ENCODE measurements around the gene UBASH3B.

UBASH3B gene

DNA sequence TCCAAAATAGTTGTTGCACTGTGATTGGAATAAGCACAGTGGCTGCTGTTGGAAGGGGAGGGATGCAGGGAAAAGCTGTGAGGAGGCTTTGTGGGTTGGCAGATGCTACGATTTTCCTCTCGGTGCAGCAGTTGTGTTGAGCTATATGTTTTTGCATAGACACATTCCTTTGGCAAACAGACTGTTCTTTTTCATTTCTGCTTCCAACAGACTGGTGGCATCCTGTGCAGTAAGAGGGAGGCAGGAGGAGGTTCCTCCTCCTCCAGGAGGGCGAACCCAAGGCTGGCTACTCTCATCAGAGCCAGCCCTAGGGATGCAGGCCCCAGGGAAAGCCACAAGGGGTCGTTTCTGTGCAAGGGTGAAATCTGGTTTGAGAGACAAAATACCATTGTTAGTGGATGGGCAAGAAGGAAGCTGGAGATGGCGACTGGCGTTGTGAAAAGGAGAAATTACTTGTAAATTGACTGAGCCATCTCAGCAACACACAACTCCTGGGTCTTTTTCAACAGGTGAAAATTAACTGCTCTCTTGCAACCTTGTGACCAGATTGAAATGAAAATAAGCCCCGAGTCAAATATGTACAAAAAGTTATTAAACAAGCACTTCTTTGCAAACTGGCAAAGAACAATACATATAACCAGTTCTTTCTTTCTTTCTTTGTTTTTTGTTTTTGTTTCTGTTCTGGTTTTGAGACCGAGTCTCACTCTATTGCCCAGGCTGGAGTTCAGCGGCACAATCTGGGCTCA lies 26.5 kb upstream of the UBASH3B start:
- H3K9ac ChIP-seq (ENCODE audit: low read length) = no peak overlapping the region
- no peaks in the 10 kb centered on the region for H3K36me3 ChIP-seq (ENCODE audit: control insufficient read depth, insufficient read depth, low read length)
- no peak overlapping the region for H3K4me3 ChIP-seq (ENCODE audit: low read length)
- no peaks in the 10 kb centered on the region for H3K9me3 ChIP-seq (ENCODE audit: control insufficient read depth, low read length)
- H3K27me3 ChIP-seq (ENCODE audit: control insufficient read depth, insufficient read depth, low read length) = no peaks in the 10 kb centered on the region
- H3K4me1 ChIP-seq (ENCODE audit: control insufficient read depth, insufficient read depth, low read length) = no peaks in the 10 kb centered on the region

DNA sequence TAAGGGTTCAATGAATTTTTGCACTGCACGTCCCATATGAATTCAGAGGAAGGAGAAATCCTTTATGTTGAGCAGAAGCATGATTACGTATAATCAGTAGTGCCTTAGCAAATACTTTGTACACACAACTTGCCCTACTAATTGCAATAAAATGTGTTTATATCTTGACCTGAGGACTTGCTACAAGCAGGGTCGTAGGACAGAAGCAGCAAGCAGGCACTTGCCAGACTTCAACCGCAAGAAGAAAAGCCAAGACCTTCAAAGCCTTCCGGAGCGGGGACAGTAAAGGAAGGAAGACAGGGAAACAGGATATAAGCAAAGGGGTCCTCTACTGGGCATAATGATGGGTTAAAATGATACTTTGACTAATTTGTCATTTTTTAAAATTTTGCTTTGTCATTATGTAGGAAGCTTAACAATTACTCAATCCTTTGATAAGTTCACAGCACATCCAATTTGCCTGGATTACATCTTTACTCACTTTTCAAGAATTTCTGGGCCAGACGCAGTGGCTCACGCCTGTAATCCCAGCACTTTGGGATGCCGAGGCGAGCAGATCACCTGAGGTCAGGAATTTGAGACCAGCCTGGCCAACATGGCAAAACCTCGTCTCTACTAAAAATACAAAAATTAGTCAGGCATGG lies 23.2 kb upstream of the UBASH3B start:
- no peaks in the 10 kb centered on the region for H3K27me3 ChIP-seq (ENCODE audit: control insufficient read depth, insufficient read depth, low read length)
- no peak overlapping the region for H3K9ac ChIP-seq (ENCODE audit: low read length)
- no peaks in the 10 kb centered on the region for H3K4me1 ChIP-seq (ENCODE audit: control insufficient read depth, insufficient read depth, low read length)
- no peaks in the 10 kb centered on the region for H3K9me3 ChIP-seq (ENCODE audit: control insufficient read depth, low read length)
- no peak overlapping the region for H3K4me3 ChIP-seq (ENCODE audit: low read length)
- H3K36me3 ChIP-seq (ENCODE audit: control insufficient read depth, insufficient read depth, low read length) = no peaks in the 10 kb centered on the region

DNA sequence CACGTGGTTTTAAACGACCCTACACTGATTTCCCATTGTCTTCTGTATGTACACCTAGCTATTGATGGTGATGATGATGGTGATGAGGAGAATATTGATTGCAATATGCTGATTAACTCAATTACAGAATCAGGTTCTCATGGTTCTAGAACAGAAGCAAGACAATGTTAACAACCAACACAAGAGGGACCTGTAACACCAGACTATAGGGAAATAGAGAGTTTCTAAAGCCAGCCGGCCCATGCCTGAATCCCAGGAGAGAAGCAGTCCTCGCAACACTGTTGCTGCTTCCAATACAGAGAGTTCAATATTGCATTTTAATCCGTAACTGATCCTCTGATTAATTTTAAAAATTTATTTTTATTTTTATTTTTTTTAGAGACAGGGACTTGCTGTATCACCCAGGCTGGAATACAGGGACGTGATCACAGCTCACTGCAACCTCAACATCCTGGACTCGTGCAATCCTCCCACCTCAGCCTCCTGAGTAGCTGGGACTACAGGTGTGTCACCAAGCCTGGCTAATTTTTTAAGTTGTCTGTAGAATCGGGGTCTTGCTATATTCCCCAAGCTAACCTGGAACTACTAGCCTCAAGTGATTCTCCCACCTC lies 22.2 kb upstream of the UBASH3B start:
- Histone ChIP-seq H3K4me1 (ENCODE audit: control insufficient read depth, insufficient read depth, low read length) (no peaks in the 10 kb centered on the region), H3K9me3 (ENCODE audit: control insufficient read depth, low read length) (no peaks in the 10 kb centered on the region), H3K27me3 (ENCODE audit: control insufficient read depth, insufficient read depth, low read length) (no peaks in the 10 kb centered on the region), H3K9ac (ENCODE audit: low read length) (no peak overlapping the region), H3K36me3 (ENCODE audit: control insufficient read depth, insufficient read depth, low read length) (no peaks in the 10 kb centered on the region), H3K4me3 (ENCODE audit: low read length) (no peak overlapping the region)

- Histone ChIP-seq H3K9me3 (ENCODE audit: control insufficient read depth, low read length) (no peaks in the 10 kb centered on the region), H3K9ac (ENCODE audit: low read length) (no peak overlapping the region), H3K4me3 (ENCODE audit: low read length) (no peak overlapping the region), H3K4me1 (ENCODE audit: control insufficient read depth, insufficient read depth, low read length) (no peaks in the 10 kb centered on the region), H3K36me3 (ENCODE audit: control insufficient read depth, insufficient read depth, low read length) (no peaks in the 10 kb centered on the region), H3K27me3 (ENCODE audit: control insufficient read depth, insufficient read depth, low read length) (no peaks in the 10 kb centered on the region)
These were observed 21.0 kb upstream of the UBASH3B start for GRCh38 chr11:122634501-122634900.

DNA sequence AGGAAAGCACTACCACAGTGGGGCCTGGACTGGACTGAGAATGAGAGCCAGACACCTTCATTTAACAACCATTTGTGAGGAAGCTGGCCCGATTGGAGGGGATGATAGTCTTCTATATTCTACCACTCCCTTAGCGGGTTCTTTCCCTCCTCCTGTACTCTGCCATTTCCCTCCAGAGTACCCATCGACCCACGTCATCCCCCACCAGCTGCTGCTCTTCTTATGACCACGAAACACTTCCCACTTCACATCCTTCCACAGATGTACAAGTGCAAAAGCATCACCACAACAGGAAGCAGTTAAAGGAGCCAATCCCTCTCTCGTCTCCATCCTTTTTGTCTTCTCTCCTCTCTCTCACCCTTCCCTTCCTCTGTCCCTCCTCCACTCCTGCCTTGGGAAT lies 18.0 kb upstream of the UBASH3B start:
- Histone ChIP-seq H3K9ac (ENCODE audit: low read length) (no peak overlapping the region), H3K4me3 (ENCODE audit: low read length) (no peak overlapping the region), H3K4me1 (ENCODE audit: control insufficient read depth, insufficient read depth, low read length) (no peaks in the 10 kb centered on the region), H3K27me3 (ENCODE audit: control insufficient read depth, insufficient read depth, low read length) (no peaks in the 10 kb centered on the region), H3K9me3 (ENCODE audit: control insufficient read depth, low read length) (no peaks in the 10 kb centered on the region), H3K36me3 (ENCODE audit: control insufficient read depth, insufficient read depth, low read length) (no peaks in the 10 kb centered on the region)

DNA sequence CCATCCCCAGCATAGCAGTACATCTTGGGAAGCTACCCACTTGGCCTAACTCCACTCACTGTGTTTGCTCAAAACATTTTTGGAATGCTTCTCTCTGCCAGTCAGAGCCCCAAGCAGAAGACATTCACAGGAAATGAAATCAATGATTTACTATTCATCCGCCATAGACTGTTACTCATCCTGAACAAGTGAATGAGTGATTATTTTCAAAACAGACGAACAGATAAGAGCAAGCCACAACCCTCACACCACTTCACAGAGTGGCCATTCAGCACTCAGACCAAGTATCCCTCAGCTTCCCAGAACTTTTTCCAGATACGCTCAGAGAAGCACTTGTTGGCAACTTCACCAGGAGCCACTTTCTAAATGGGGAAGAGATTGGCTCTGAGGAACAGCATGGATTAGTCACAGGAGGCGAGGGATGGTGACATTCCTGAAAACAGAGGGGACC lies 13.0 kb upstream of the UBASH3B start:
- no peaks in the 10 kb centered on the region for H3K9me3 ChIP-seq (ENCODE audit: control insufficient read depth, low read length)
- H3K4me1 ChIP-seq (ENCODE audit: control insufficient read depth, insufficient read depth, low read length) = no peaks in the 10 kb centered on the region
- no peaks in the 10 kb centered on the region for H3K27me3 ChIP-seq (ENCODE audit: control insufficient read depth, insufficient read depth, low read length)
- H3K36me3 ChIP-seq (ENCODE audit: control insufficient read depth, insufficient read depth, low read length) = no peaks in the 10 kb centered on the region
- no peak overlapping the region for H3K9ac ChIP-seq (ENCODE audit: low read length)
- no peak overlapping the region for H3K4me3 ChIP-seq (ENCODE audit: low read length)

DNA sequence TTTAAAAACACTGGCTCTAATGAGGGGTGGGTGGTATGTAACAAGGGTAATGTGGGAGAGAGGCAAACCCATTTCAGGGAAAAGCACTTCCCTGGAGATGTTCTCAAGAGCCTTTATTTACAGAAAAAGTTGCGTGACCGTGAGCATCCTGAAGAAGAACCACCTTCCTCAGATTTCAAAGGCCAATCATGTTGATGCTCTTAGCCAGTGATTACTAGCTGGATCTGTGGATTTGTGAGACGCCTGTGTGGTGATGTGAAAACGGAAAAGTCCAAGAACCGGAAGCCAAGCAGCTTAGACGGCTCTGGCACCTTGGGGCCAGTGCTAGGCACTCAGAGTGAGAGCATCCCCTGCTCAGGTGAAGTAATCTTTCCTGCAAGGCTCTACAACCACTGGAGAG lies 12.6 kb upstream of the UBASH3B start:
- Histone ChIP-seq H3K9me3 (ENCODE audit: control insufficient read depth, low read length) (no peaks in the 10 kb centered on the region), H3K36me3 (ENCODE audit: control insufficient read depth, insufficient read depth, low read length) (no peaks in the 10 kb centered on the region), H3K27me3 (ENCODE audit: control insufficient read depth, insufficient read depth, low read length) (no peaks in the 10 kb centered on the region), H3K4me1 (ENCODE audit: control insufficient read depth, insufficient read depth, low read length) (no peaks in the 10 kb centered on the region), H3K9ac (ENCODE audit: low read length) (no peak overlapping the region), H3K4me3 (ENCODE audit: low read length) (no peak overlapping the region)

GRCh38 chr11:122645847-122646246 lies 9.7 kb upstream of the UBASH3B start:
- no peak overlapping the region for H3K9ac ChIP-seq (ENCODE audit: low read length)

GRCh38 chr11:122646549-122647340 lies 8.8 kb upstream of the UBASH3B start:
- Histone ChIP-seq H3K9me3 (ENCODE audit: control insufficient read depth, low read length) (no peaks in the 10 kb centered on the region), H3K4me3 (ENCODE audit: low read length) (no peak overlapping the region), H3K9ac (ENCODE audit: low read length) (no peak overlapping the region), H3K27me3 (ENCODE audit: control insufficient read depth, insufficient read depth, low read length) (no peaks in the 10 kb centered on the region), H3K4me1 (ENCODE audit: control insufficient read depth, insufficient read depth, low read length) (no peaks in the 10 kb centered on the region), H3K36me3 (ENCODE audit: control insufficient read depth, insufficient read depth, low read length) (no peaks in the 10 kb centered on the region)

More at GRCh38 chr11:122645847-122646246, 9.7 kb upstream of the UBASH3B start:
- no peak overlapping the region for H3K4me3 ChIP-seq (ENCODE audit: low read length)
- no peaks in the 10 kb centered on the region for H3K36me3 ChIP-seq (ENCODE audit: control insufficient read depth, insufficient read depth, low read length)
- H3K27me3 ChIP-seq (ENCODE audit: control insufficient read depth, insufficient read depth, low read length) = no peaks in the 10 kb centered on the region
- no peaks in the 10 kb centered on the region for H3K9me3 ChIP-seq (ENCODE audit: control insufficient read depth, low read length)
- H3K4me1 ChIP-seq (ENCODE audit: control insufficient read depth, insufficient read depth, low read length) = no peaks in the 10 kb centered on the region

GRCh38 chr11:122647736-122648275 lies 7.7 kb upstream of the UBASH3B start:
- H3K9me3 ChIP-seq (ENCODE audit: control insufficient read depth, low read length) = no peaks in the 10 kb centered on the region
- H3K4me3 ChIP-seq (ENCODE audit: low read length) = no peak overlapping the region
- no peaks in the 10 kb centered on the region for H3K36me3 ChIP-seq (ENCODE audit: control insufficient read depth, insufficient read depth, low read length)
- no peaks in the 10 kb centered on the region for H3K27me3 ChIP-seq (ENCODE audit: control insufficient read depth, insufficient read depth, low read length)
- no peaks in the 10 kb centered on the region for H3K4me1 ChIP-seq (ENCODE audit: control insufficient read depth, insufficient read depth, low read length)
- H3K9ac ChIP-seq (ENCODE audit: low read length) = no peak overlapping the region

DNA sequence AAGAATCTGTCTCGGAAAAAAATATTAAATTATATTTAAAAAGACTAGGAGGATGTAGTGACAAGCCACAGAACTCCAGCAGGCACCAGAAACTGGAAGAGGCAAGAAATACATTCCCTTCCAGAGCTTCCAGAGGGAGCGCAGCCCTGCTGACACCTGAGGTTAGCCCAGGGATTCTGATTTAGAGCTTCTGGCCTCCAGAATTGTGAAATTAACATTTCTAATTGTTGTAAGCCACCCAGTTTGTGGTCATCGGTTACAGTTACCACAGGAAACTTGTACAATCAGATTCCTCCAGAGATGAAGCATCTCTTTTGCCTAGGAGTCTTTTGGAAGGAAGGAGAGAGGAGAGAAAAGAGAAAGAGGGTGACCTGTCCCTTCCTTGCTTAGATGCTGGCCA lies 6.4 kb upstream of the UBASH3B start:
- Histone ChIP-seq H3K9me3 (ENCODE audit: control insufficient read depth, low read length) (no peaks in the 10 kb centered on the region), H3K27me3 (ENCODE audit: control insufficient read depth, insufficient read depth, low read length) (peaks cover 10% of the 10 kb centered on the region), H3K36me3 (ENCODE audit: control insufficient read depth, insufficient read depth, low read length) (no peaks in the 10 kb centered on the region), H3K4me3 (ENCODE audit: low read length) (no peak overlapping the region), H3K4me1 (ENCODE audit: control insufficient read depth, insufficient read depth, low read length) (no peaks in the 10 kb centered on the region), H3K9ac (ENCODE audit: low read length) (no peak overlapping the region)
